Measurements from ENCODE around the gene YIPF7. TPM values are rescaled to one million over a fixed set of nuclear protein-coding genes. Genes with fewer than 3 reads are reported as not detected.

The YIPF7 gene
- total and polyA plus RNA-seq, 9 of the 15 experiments (the other 6 are each of a cell fraction or from before 2014, with no cell fraction given): 0.14 TPM; not detected in 8

DNA sequence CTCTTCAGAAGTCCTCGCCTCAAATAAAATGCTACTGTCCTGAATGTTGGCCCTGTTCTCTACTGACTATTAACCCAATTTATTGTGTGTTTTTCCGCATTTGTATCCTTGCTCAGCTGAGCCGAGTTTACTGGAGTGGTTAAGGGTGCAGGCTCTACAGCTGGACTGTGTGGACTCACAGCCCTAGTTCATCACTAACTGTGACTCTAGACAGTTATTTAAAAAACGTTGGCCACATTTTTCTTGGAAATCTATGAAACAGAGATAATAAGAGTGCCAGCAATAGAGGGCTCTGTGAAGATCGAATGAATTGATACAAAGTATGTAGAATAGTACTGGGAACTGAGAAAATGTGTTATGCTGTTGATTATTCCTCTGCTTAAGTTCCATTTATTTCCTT, 23.9 kb upstream of the YIPF7 start:
- no peaks in the 10 kb centered on the region for H3K9me3 ChIP-seq (replicated peaks; ENCODE audit: control insufficient read depth, insufficient read depth, low read depth, low read length)
- no TSS peak for BruUV-seq (replicated peaks)
- POLR2A ChIA-PET: interaction anchor here (1.4 kb wide), 1 partner anchor 9 kb away, joined by 5 read pairs; no protein-coding TSS in a partner anchor
- CTCF ChIA-PET (ENCODE audit: low intra/inter-chr PET ratio): no interaction called here
- peak overlapping the region; percentile 57 for H3K27ac ChIP-seq (ENCODE audit: extremely low read depth, low read depth, low read length)
- peaks cover 0 to 13% of the 10 kb centered on the region in 2 experiments; a peak in 2 of 5 replicates for H3K4me1 ChIP-seq (replicated peaks in 1 of 2; ENCODE audit: control insufficient read depth in 2 of 2, insufficient read depth in 2 of 2, low read length in 2 of 2)
- in situ Hi-C loops (cut with MboI) (no loop called here), intact Hi-C loops (cut with micrococcal nuclease) (no loop called here)
- ATAC-seq (no peak), DNase-seq (ENCODE audit: extremely low read depth in 1 of 4, low spot score in 3 of 4) (peak in 2 of 4 experiments; percentile 10 to 36), FAIRE-seq (no peak)
- H3K4me2 ChIP-seq (ENCODE audit: insufficient read depth, low read length): peak overlapping the region; percentile 42; the same call in 1 of the 2 replicates
- H3K9me1 ChIP-seq (ENCODE audit: control insufficient read depth, insufficient read depth, low read length): no peaks in the 10 kb centered on the region
- H4K20me1 ChIP-seq (replicated peaks; ENCODE audit: control insufficient read depth, insufficient read depth, low read length): no peaks in the 10 kb centered on the region
- H3K27me3 ChIP-seq (ENCODE audit: control insufficient read depth in 2 of 2, insufficient read depth in 2 of 2, low read length in 2 of 2): no peaks in the 10 kb centered on the region
- 13% methylated on average over 5 of the region's 5 CpGs for WGBS (ENCODE audit: insufficient coverage, low coverage, missing lambda C conversion rate)
- no peaks in the 10 kb centered on the region for H3K36me3 ChIP-seq (ENCODE audit: control insufficient read depth, insufficient read depth, low read length)
- TF ChIP-seq MECOM (CRISPR knock-in tag; IDR thresholded peaks at IDR 0.05): no peak
- no peak for TF ChIP-seq ZFP1 (CRISPR knock-in tag; IDR thresholded peaks at IDR 0.05)
- no peak for TF ChIP-seq ZNF184 (CRISPR knock-in tag; IDR thresholded peaks at IDR 0.05)
- TF ChIP-seq NFE2 (IDR thresholded peaks at IDR 0.05; ENCODE audit: low read depth): no peak
- TF ChIP-seq ZNF586 (CRISPR knock-in tag; conservative IDR thresholded peaks at IDR 0.05): no peak
- no peak for TF ChIP-seq ETV5 (CRISPR knock-in tag; IDR thresholded peaks at IDR 0.05; ENCODE audit: low read depth)
- no peak for TF ChIP-seq BCL6 (CRISPR knock-in tag; IDR thresholded peaks at IDR 0.05)
- TF ChIP-seq, protein P1, sequence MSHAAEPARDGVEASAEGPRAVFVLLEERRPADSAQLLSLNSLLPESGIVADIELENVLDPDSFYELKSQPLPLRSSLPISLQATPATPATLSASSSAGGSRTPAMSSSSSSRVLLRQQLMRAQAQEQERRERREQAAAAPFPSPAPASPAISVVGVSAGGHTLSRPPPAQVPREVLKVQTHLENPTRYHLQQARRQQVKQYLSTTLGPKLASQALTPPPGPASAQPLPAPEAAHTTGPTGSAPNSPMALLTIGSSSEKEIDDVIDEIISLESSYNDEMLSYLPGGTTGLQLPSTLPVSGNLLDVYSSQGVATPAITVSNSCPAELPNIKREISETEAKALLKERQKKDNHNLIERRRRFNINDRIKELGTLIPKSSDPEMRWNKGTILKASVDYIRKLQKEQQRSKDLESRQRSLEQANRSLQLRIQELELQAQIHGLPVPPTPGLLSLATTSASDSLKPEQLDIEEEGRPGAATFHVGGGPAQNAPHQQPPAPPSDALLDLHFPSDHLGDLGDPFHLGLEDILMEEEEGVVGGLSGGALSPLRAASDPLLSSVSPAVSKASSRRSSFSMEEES (CRISPR knock-in tag; IDR thresholded peaks at IDR 0.05): no peak
- TF ChIP-seq MCM5 (IDR thresholded peaks at IDR 0.05; ENCODE audit: low read depth): no peak
- TF ChIP-seq MEF2D (tag; conservative IDR thresholded peaks at IDR 0.05; ENCODE audit: low read depth): no peak
- no peak for TF ChIP-seq MEIS2 (IDR thresholded peaks at IDR 0.05; ENCODE audit: partially characterized antibody)
- TF ChIP-seq NFRKB (IDR thresholded peaks at IDR 0.05; ENCODE audit: low read depth): no peak
- TF ChIP-seq ZFP30 (CRISPR knock-in tag; IDR thresholded peaks at IDR 0.05; ENCODE audit: borderline replicate concordance): no peak
- no peak for TF ChIP-seq RBM25 (IDR thresholded peaks at IDR 0.05; ENCODE audit: low read depth, low read length, severe bottlenecking)
- no peak for TF ChIP-seq GATAD2A (IDR thresholded peaks at IDR 0.05)
- TF ChIP-seq, protein P2, sequence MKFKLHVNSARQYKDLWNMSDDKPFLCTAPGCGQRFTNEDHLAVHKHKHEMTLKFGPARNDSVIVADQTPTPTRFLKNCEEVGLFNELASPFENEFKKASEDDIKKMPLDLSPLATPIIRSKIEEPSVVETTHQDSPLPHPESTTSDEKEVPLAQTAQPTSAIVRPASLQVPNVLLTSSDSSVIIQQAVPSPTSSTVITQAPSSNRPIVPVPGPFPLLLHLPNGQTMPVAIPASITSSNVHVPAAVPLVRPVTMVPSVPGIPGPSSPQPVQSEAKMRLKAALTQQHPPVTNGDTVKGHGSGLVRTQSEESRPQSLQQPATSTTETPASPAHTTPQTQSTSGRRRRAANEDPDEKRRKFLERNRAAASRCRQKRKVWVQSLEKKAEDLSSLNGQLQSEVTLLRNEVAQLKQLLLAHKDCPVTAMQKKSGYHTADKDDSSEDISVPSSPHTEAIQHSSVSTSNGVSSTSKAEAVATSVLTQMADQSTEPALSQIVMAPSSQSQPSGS (CRISPR knock-in tag; IDR thresholded peaks at IDR 0.05): no peak
- H2AFZ ChIP-seq (ENCODE audit: low read depth, low read length): peak overlapping the region; percentile 94
- peaks cover 30% of the 10 kb centered on the region for H3K79me2 ChIP-seq (ENCODE audit: control insufficient read depth, insufficient read depth, low read length)
- H3K4me3 ChIP-seq: no peak overlapping the region
- H3K9ac ChIP-seq (ENCODE audit: insufficient read depth in 1 of 2, low read depth in 2 of 2, low read length in 2 of 2): 0 out of 4 replicates have a peak overlapping the region, but pooled peaks of 1 of the 2 experiments have one; percentile 9
